H1 (cell line): Measurements from ENCODE around the gene KCNC3. TPM values are rescaled to one million over a fixed set of nuclear protein-coding genes. Genes with fewer than 3 reads are reported as not detected.

Experiments used
- CTCF ChIA-PET: fragments of 300-600 bp; sonication (Branson Sonifier 250); formaldehyde crosslinking; loops from one replicate; lab custom pipeline; 2021; ENCODE audit not compliant: partially characterized antibody; lab: Charles Lee
- POLR2A ChIA-PET: fragments of 300-600 bp; sonication (Branson Sonifier 250); formaldehyde crosslinking; loops from one replicate; lab custom pipeline; 2021; ENCODE audit warnings: inconsistent platforms; ENCODE audit not compliant: partially characterized antibody; lab: Charles Lee
- DNase-seq, 2 experiments: peaks; one replicate each; pipeline versions ENCODE4 v3.0.0 to v3.0.0-alpha.2; 2010 to 2022; ENCODE audit warnings: low spot score in 2 of 2, low read depth in 1 of 2, mixed read lengths in 1 of 2
- FAIRE-seq: peaks from 2 replicates; lab custom pipeline; 2011; peaks lifted over from hg19 to GRCh38; lab: Jason Lieb, UNC
- H2AFZ ChIP-seq: 2 replicates; pipeline ENCODE4 v1.8.1; 2012; ENCODE audit warnings: low read length, inconsistent platforms
- H2AK5ac ChIP-seq: 2 replicates; pipeline ENCODE4 v1.6.1; 2013; ENCODE audit warnings: low read depth, low read length
- H2BK120ac ChIP-seq: replicated peaks from 2 replicates; pipeline ENCODE3; 2013; ENCODE audit warnings: low read depth, low read length, inconsistent platforms
- H2BK12ac ChIP-seq: 2 replicates; pipeline ENCODE4 v1.6.1; 2013; ENCODE audit warnings: low read depth, low read length
- H2BK15ac ChIP-seq: 2 replicates; pipeline ENCODE4 v1.6.1; 2013; ENCODE audit warnings: low read length
- H2BK20ac ChIP-seq: 2 replicates; pipeline ENCODE4 v1.6.1; 2013; ENCODE audit warnings: low read length
- H2BK5ac ChIP-seq: 2 replicates; pipeline ENCODE4 v1.6.1; 2013; ENCODE audit warnings: low read depth, low read length
- H3K14ac ChIP-seq: 2 replicates; pipeline ENCODE4 v1.6.1; 2013; ENCODE audit warnings: inconsistent platforms; ENCODE audit not compliant: insufficient read length
- H3K18ac ChIP-seq: 2 replicates; pipeline ENCODE4 v1.6.1; 2013; ENCODE audit warnings: low read length; ENCODE audit errors: extremely low read depth
- H3K23ac ChIP-seq: 2 replicates; pipeline ENCODE4 v1.6.1; 2013; ENCODE audit warnings: inconsistent platforms; ENCODE audit not compliant: insufficient read length
- H3K23me2 ChIP-seq: 2 replicates; pipeline ENCODE4 v1.6.1; 2013; ENCODE audit warnings: low read depth, low read length
- H3K27ac ChIP-seq: 2 replicates; pipeline ENCODE4 v1.6.1; 2011; ENCODE audit warnings: low read depth, low read length, inconsistent platforms
- H3K27me3 ChIP-seq, 4 experiments: replicated peaks in 1 of 4; 1 replicate in 1 of 4; 2 replicates in 3 of 4; pipeline versions ENCODE4 v1.6.1 to v1.8.1; 2011 to 2013; ENCODE audit warnings: low read length in 3 of 4, mild to moderate bottlenecking in 3 of 4, inconsistent platforms in 2 of 4, mixed read lengths in 2 of 4, moderate library complexity in 1 of 4; ENCODE audit not compliant: control insufficient read depth in 3 of 4, insufficient read depth in 3 of 4; ENCODE audit errors: extremely low read depth in 1 of 4
- H3K36me3 ChIP-seq, 4 experiments: 2 replicates each; pipeline versions ENCODE4 v1.6.1 to v1.8.1; 2011 to 2013; ENCODE audit warnings: mild to moderate bottlenecking in 4 of 4, low read length in 3 of 4, moderate library complexity in 2 of 4, control low read depth in 1 of 4, inconsistent platforms in 1 of 4; ENCODE audit not compliant: insufficient read depth in 4 of 4, control insufficient read depth in 2 of 4
- H3K4ac ChIP-seq: replicated peaks from 2 replicates; pipeline ENCODE3; 2013; ENCODE audit warnings: low read length, low read depth, mixed read lengths, inconsistent platforms; ENCODE audit not compliant: insufficient read length
- H3K4me1 ChIP-seq, 4 experiments: replicated peaks in 1 of 4; 1 replicate in 1 of 4; 2 replicates in 3 of 4; pipeline versions ENCODE4 v1.6.1 to v1.8.1; 2011 to 2013; ENCODE audit warnings: low read length in 3 of 4, inconsistent platforms in 2 of 4, mixed read lengths in 1 of 4; ENCODE audit not compliant: insufficient read depth in 4 of 4, control insufficient read depth in 3 of 4
- H3K4me2 ChIP-seq, 2 experiments: 2 replicates each; pipeline versions ENCODE4 v1.6.1 to v1.8.1; 2011 to 2013; ENCODE audit warnings: low read depth in 2 of 2, low read length in 2 of 2, control low read depth in 1 of 2, inconsistent platforms in 1 of 2, mild to moderate bottlenecking in 1 of 2; ENCODE audit not compliant: insufficient read depth in 1 of 2
- H3K4me3 ChIP-seq, 4 experiments: fragments of 200-600, 300-600 bp in 1 of 4; sonication (generic), shearing (Covaris generic), sonication (Bioruptor Twin) in 1 of 4; 2 replicates each; pipeline versions ENCODE4 v1.5.1 to v1.8.1; 2011 to 2016; ENCODE audit warnings: low read length in 4 of 4, low read depth in 3 of 4, control low read depth in 2 of 4, inconsistent platforms in 2 of 4, mild to moderate bottlenecking in 2 of 4, mixed read lengths in 1 of 4, moderate library complexity in 1 of 4; ENCODE audit not compliant: insufficient read depth in 2 of 4; ENCODE audit errors: extremely low read depth in 1 of 4
- H3K56ac ChIP-seq: replicated peaks from 2 replicates; pipeline ENCODE3; 2013; ENCODE audit warnings: low read depth, mild to moderate bottlenecking, mixed read lengths, low read length, inconsistent platforms; ENCODE audit not compliant: insufficient read length
- H3K79me1 ChIP-seq: 2 replicates; pipeline ENCODE4 v1.6.1; 2013; ENCODE audit warnings: low read depth, low read length, control low read depth
- H3K79me2 ChIP-seq, 2 experiments: 2 replicates each; pipeline versions ENCODE4 v1.6.1 to v1.8.1; 2012 to 2013; ENCODE audit warnings: low read length in 2 of 2, mild to moderate bottlenecking in 2 of 2, inconsistent platforms in 1 of 2; ENCODE audit not compliant: insufficient read depth in 2 of 2, control insufficient read depth in 1 of 2
- H3K9ac ChIP-seq, 4 experiments: replicated peaks in 1 of 4; 1 replicate in 1 of 4; 2 replicates in 3 of 4; pipeline versions ENCODE4 v1.6.1 to v1.8.1; 2011 to 2013; ENCODE audit warnings: low read depth in 3 of 4, low read length in 3 of 4, control low read depth in 2 of 4, mild to moderate bottlenecking in 2 of 4, moderate library complexity in 2 of 4, inconsistent platforms in 1 of 4; ENCODE audit errors: extremely low read depth in 1 of 4
- H3K9me3 ChIP-seq, 2 experiments: 2 replicates each; pipeline versions ENCODE4 v1.6.1 to v1.8.1; 2012 to 2013; ENCODE audit warnings: mild to moderate bottlenecking in 2 of 2, moderate library complexity in 2 of 2, control low read depth in 1 of 2, inconsistent platforms in 1 of 2, low read depth in 1 of 2, low read length in 1 of 2, mixed read lengths in 1 of 2; ENCODE audit not compliant: insufficient read depth in 2 of 2
- H4K20me1 ChIP-seq, 2 experiments: replicated peaks in 1 of 2; 2 replicates each; pipeline versions ENCODE3 to v1.8.1; 2011 to 2013; ENCODE audit warnings: inconsistent platforms in 2 of 2, low read length in 2 of 2, mild to moderate bottlenecking in 1 of 2; ENCODE audit not compliant: insufficient read depth in 2 of 2, control insufficient read depth in 1 of 2
- H4K5ac ChIP-seq: 2 replicates; pipeline ENCODE4 v1.6.1; 2013; ENCODE audit warnings: low read length, low read depth, mixed read lengths, inconsistent platforms; ENCODE audit not compliant: insufficient read length
- H4K8ac ChIP-seq: 2 replicates; pipeline ENCODE4 v1.8.0; 2013; ENCODE audit warnings: mild to moderate bottlenecking, moderate library complexity, low read length, inconsistent platforms; ENCODE audit not compliant: insufficient read depth; ENCODE audit errors: extremely low read depth
- H4K91ac ChIP-seq: replicated peaks from 2 replicates; pipeline ENCODE3; 2013; ENCODE audit warnings: low read length, mixed read lengths, inconsistent platforms; ENCODE audit not compliant: insufficient read length
- WGBS, 2 experiments: shearing (Covaris generic) in 1 of 2; methylation state at CpG; one replicate each; pipeline versions ENCODE4 v1.1.6 to v1.1.7; 2013 to 2015; ENCODE audit warnings: low lambda C conversion rate in 2 of 2, mixed read lengths in 2 of 2, inconsistent platforms in 1 of 2, low coverage in 1 of 2, missing lambda C conversion rate in 1 of 2; ENCODE audit not compliant: insufficient replicate concordance in 2 of 2, insufficient coverage in 1 of 2, insufficient read length in 1 of 2; ENCODE audit errors: extremely low coverage in 1 of 2, missing lambda C conversion rate in 1 of 2; 5-methylcytosine and 5-hydroxymethylcytosine counted together
- polyA plus RNA-seq, 7 experiments: library from polyadenylated mRNA; depleted of rRNA in 3 of 7; stranded (reverse) in 5 of 7; unstranded in 2 of 7; fragments of >200 nt in 5 of 7; fragments of 200-250 nt in 2 of 7; gene quantifications; 1 replicate in 5 of 7; 2 replicates in 1 of 7; 4 replicates in 1 of 7; pipeline versions ENCODE4 v1.2.1 to v1.2.3, GENCODE V29; 2011 to 2013; ENCODE audit warnings: missing spikeins in 2 of 7, mixed read lengths in 2 of 7
- total RNA-seq: library from RNA; stranded (reverse); fragmentation: NEBNext Ultra II Directional; extraction: Animal tissue kit (Norgen Biotek cat#: 25700); gene quantifications from 2 replicates; pipeline ENCODE4 v1.2.1, GENCODE V29; 2021

Gene KCNC3
- total and polyA plus RNA-seq, 2 of the 8 experiments (the other 6 are each of a cell fraction or from before 2014, with no cell fraction given) = 3.9 to 7.2 TPM

DNA sequence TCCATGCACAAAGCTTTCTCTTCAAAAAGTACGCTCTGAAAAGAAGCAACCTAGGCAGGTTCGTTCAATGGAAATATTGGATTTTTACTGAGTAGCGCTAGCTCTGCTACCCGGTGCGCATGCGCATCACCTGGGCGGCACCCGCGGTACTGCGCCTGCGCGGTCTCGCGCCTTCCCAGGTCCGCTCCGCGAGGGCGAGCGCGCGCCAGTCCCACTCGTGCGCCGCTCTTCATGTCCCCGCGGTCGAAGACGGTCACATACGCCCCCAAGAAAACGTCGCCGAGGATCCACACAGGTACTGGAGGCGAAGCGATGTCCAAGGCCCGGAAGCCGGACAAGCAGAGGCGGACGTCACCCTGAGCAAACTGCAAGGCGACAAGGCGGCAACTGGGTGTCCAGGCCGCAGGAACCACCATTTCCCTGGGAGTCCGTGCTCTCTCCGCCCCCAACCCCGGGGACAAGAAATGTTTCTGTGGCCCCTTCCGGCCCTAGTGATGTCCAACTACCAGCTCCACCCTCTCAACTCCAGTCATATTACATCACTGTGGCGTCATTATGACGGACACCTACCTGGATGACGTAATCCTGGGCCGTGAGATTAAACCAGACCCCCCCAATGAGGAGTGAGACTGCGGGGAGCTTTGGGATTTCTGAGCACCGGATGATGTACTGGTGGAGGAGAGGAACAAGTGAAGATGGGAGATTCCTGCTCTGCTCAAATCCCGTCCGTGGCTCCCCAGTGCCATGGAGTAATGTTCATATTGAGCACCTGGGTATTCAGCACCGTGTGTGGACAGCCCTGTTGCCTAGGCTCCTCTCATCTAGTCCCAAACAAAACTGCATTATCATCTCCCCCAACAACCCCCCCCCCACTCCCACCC is 4.8 kb upstream of the KCNC3 start:
- H2BK12ac ChIP-seq = peak overlapping the region; percentile 97
- peak overlapping the region; percentile 97 for H2BK5ac ChIP-seq
- peaks cover 30% of the 10 kb centered on the region for H3K23me2 ChIP-seq
- peak overlapping the region in 3 of 4 experiments; percentile 61 to 85 (median 78); a peak in 6 of 7 replicates for H3K9ac ChIP-seq
- peak overlapping the region; percentile 23; the same call in 1 of the 2 replicates for H2BK20ac ChIP-seq
- no peaks in the 10 kb centered on the region; a peak in 1 of 7 replicates for H3K27me3 ChIP-seq
- FAIRE-seq = no peak
- peak overlapping the region; percentile 93; the same call in 1 of the 2 replicates for H2BK15ac ChIP-seq
- H2BK120ac ChIP-seq = peak overlapping the region; percentile 100
- H3K14ac ChIP-seq = peak overlapping the region; percentile 73
- H4K91ac ChIP-seq = peak overlapping the region; percentile 98
- H4K20me1 ChIP-seq = peaks cover 0 to 1% of the 10 kb centered on the region in 2 experiments
- ChIA-PET POLR2A (interaction anchor here (0.7 to 2.8 kb wide), 14 partner anchors 8 to 145 kb away, joined by 3 to 17 read pairs (median 6); partner anchors contain the start of gene POLD1), CTCF (interaction anchor here (0.6 to 1.6 kb wide), 7 partner anchors 17 to 182 kb away, joined by 3 to 5 read pairs (median 4); no protein-coding TSS in a partner anchor)
- H3K4me2 ChIP-seq = peak overlapping the region; percentile 75 to 98
- H2AFZ ChIP-seq = peak overlapping the region; percentile 100
- no peaks in the 10 kb centered on the region; the same call in 1 of the 2 replicates for H3K79me1 ChIP-seq
- H2AK5ac ChIP-seq = no peak overlapping the region
- 0 out of 8 replicates have a peak, but pooled peaks cover 0 to 2% (median 0%) of the 10 kb centered on the region in 4 experiments for H3K36me3 ChIP-seq
- peak overlapping the region; percentile 98 for H3K4ac ChIP-seq
- peak overlapping the region; percentile 95 for H3K27ac ChIP-seq
- H3K18ac ChIP-seq = peak overlapping the region; percentile 95
- H4K8ac ChIP-seq = peak overlapping the region; percentile 99
- peak in 1 of 2 experiments; percentile 94 for DNase-seq
- H3K23ac ChIP-seq = no peak overlapping the region
- peak overlapping the region; percentile 55 for H3K56ac ChIP-seq
- WGBS, 2 experiments = 15% methylated on average over 54 of the region's 54 CpGs; no CpG with 5 or more reads in 1 of the 2 experiments
- peaks cover 3 to 6% of the 10 kb centered on the region in 2 experiments; a peak in 2 of 4 replicates for H3K79me2 ChIP-seq
- no peaks in the 10 kb centered on the region for H3K9me3 ChIP-seq
- peak overlapping the region; percentile 74 to 96 (median 86) for H3K4me3 ChIP-seq
- peaks cover 2 to 18% (median 12%) of the 10 kb centered on the region in 4 experiments for H3K4me1 ChIP-seq
- peak overlapping the region; percentile 98 for H4K5ac ChIP-seq
